ENCODE measurements around the gene MYO5B. TPM values are rescaled to one million over a fixed set of nuclear protein-coding genes. Genes with fewer than 3 reads are reported as not detected.

The MYO5B gene
- total RNA-seq, 4 donors from 2014 or later = 1.9 to 18.3 (median 4.4) TPM

GRCh38 chr18:49949951-49950395, 245.0 kb downstream of the MYO5B start:
- Histone ChIP-seq H3K9me3 (no peaks in the 10 kb centered on the region), H3K27me3 (no peaks in the 10 kb centered on the region), H3K4me1 (no peaks in the 10 kb centered on the region), H3K36me3 (no peaks in the 10 kb centered on the region), H3K4me3 (no peak overlapping the region), H3K27ac (no peak overlapping the region)
- WGBS, 2 donors (ENCODE audit: low coverage in 1 of 2) = 7% methylated on average over 2 of the region's 2 CpGs; no CpG with 5 or more reads in 1 of the 2 donors
- TF ChIP-seq EP300 (IDR thresholded peaks at IDR 0.05) (no peak), CTCF (IDR thresholded peaks at IDR 0.05) (no peak), POLR2AphosphoS5 (IDR thresholded peaks at IDR 0.05) (no peak), POLR2A (IDR thresholded peaks at IDR 0.05) (no peak)
- no peak for ATAC-seq

- Histone ChIP-seq H3K4me3 (no peak overlapping the region), H3K9me3 (no peaks in the 10 kb centered on the region), H3K36me3 (no peaks in the 10 kb centered on the region), H3K27ac (no peak overlapping the region), H3K27me3 (no peaks in the 10 kb centered on the region), H3K4me1 (no peaks in the 10 kb centered on the region)
- ATAC-seq = no peak
- TF ChIP-seq POLR2AphosphoS5 (IDR thresholded peaks at IDR 0.05) (no peak), EP300 (IDR thresholded peaks at IDR 0.05) (no peak), POLR2A (IDR thresholded peaks at IDR 0.05) (no peak), CTCF (IDR thresholded peaks at IDR 0.05) (no peak)
- whole genome bisulfite sequencing, 2 donors (ENCODE audit: low coverage in 1 of 2) = 89 to 100% methylated on average over 1 of the region's 1 CpG
These were observed 246.0 kb downstream of the MYO5B start for GRCh38 chr18:49948975-49949374.

- WGBS, 2 donors (ENCODE audit: low coverage in 1 of 2) = 37 to 38% methylated on average over 8 of the region's 8 CpGs
- no peaks in the 10 kb centered on the region for H3K4me1 ChIP-seq
- TF ChIP-seq POLR2AphosphoS5 (IDR thresholded peaks at IDR 0.05) (no peak), CTCF (IDR thresholded peaks at IDR 0.05) (peak in 3 of 4 experiments; percentile 17 to 71 (median 39))
- H3K27ac ChIP-seq = no peak overlapping the region
- H3K36me3 ChIP-seq = no peaks in the 10 kb centered on the region
- no peak overlapping the region for H3K4me3 ChIP-seq
- ATAC-seq = peak; percentile 77
- no peaks in the 10 kb centered on the region for H3K27me3 ChIP-seq
- no peaks in the 10 kb centered on the region for H3K9me3 ChIP-seq
These were observed 250.3 kb downstream of the MYO5B start for GRCh38 chr18:49944663-49945062.

- no peak for ATAC-seq
- Histone ChIP-seq H3K36me3 (no peaks in the 10 kb centered on the region), H3K4me1 (no peaks in the 10 kb centered on the region), H3K4me3 (no peak overlapping the region), H3K27me3 (no peaks in the 10 kb centered on the region), H3K27ac (no peak overlapping the region), H3K9me3 (no peaks in the 10 kb centered on the region)
- WGBS, 2 donors (ENCODE audit: low coverage in 1 of 2) = 83% methylated on average over 4 of the region's 4 CpGs; no CpG with 5 or more reads in 1 of the 2 donors
- no peak for TF ChIP-seq CTCF (IDR thresholded peaks at IDR 0.05)
- no peak for TF ChIP-seq POLR2A (IDR thresholded peaks at IDR 0.05)
- no peak for TF ChIP-seq EP300 (IDR thresholded peaks at IDR 0.05)
- TF ChIP-seq POLR2AphosphoS5 (IDR thresholded peaks at IDR 0.05) = no peak
These were observed 258.1 kb downstream of the MYO5B start for GRCh38 chr18:49936821-49937220.

GRCh38 chr18:49935215-49935614, 259.7 kb downstream of the MYO5B start:
- no peaks in the 10 kb centered on the region for H3K27me3 ChIP-seq
- H3K4me3 ChIP-seq = no peak overlapping the region
- no peaks in the 10 kb centered on the region for H3K4me1 ChIP-seq
- no peak for ATAC-seq
- no peaks in the 10 kb centered on the region for H3K9me3 ChIP-seq
- H3K27ac ChIP-seq = no peak overlapping the region
- no peaks in the 10 kb centered on the region for H3K36me3 ChIP-seq
- 84 to 87% methylated on average over 4 of the region's 4 CpGs for WGBS, 2 donors (ENCODE audit: low coverage in 1 of 2)
- no peak for TF ChIP-seq CTCF (IDR thresholded peaks at IDR 0.05)
- TF ChIP-seq EP300 (IDR thresholded peaks at IDR 0.05) = no peak
- no peak for TF ChIP-seq POLR2AphosphoS5 (IDR thresholded peaks at IDR 0.05)
- no peak for TF ChIP-seq POLR2A (IDR thresholded peaks at IDR 0.05)
